ENCODE data around the gene CALHM6.

The CALHM6 gene

GRCh38 chr6:116452531-116452930, 8.6 kb upstream of the CALHM6 start:
- Histone ChIP-seq H3K9me3 (ENCODE audit: severe bottlenecking) (no peaks in the 10 kb centered on the region), H3K27ac (ENCODE audit: poor library complexity, severe bottlenecking) (no peak overlapping the region), H3K27me3 (ENCODE audit: insufficient read depth, poor library complexity, severe bottlenecking) (no peaks in the 10 kb centered on the region), H3K4me1 (ENCODE audit: insufficient read depth, poor library complexity, severe bottlenecking) (peaks cover 21% of the 10 kb centered on the region), H3K36me3 (ENCODE audit: low read depth) (no peaks in the 10 kb centered on the region), H3K4me3 (ENCODE audit: severe bottlenecking) (no peak overlapping the region)
- DNase-seq (ENCODE audit: low spot score) (no peak), ATAC-seq (ENCODE audit: low read depth) (no peak)
- no peak for TF ChIP-seq CTCF (IDR thresholded peaks at IDR 0.05; ENCODE audit: poor library complexity, severe bottlenecking)

GRCh38 chr6:116456106-116456505, 5.1 kb upstream of the CALHM6 start:
- no peaks in the 10 kb centered on the region for H3K36me3 ChIP-seq (ENCODE audit: low read depth)
- H3K9me3 ChIP-seq (ENCODE audit: severe bottlenecking) = no peaks in the 10 kb centered on the region
- DNase-seq (ENCODE audit: low spot score) (no peak), ATAC-seq (ENCODE audit: low read depth) (no peak)
- H3K27ac ChIP-seq (ENCODE audit: poor library complexity, severe bottlenecking) = no peak overlapping the region
- no peak for TF ChIP-seq CTCF (IDR thresholded peaks at IDR 0.05; ENCODE audit: poor library complexity, severe bottlenecking)
- peaks cover 5% of the 10 kb centered on the region for H3K4me1 ChIP-seq (ENCODE audit: insufficient read depth, poor library complexity, severe bottlenecking)
- H3K27me3 ChIP-seq (ENCODE audit: insufficient read depth, poor library complexity, severe bottlenecking) = no peaks in the 10 kb centered on the region
- no peak overlapping the region for H3K4me3 ChIP-seq (ENCODE audit: severe bottlenecking)

GRCh38 chr6:116456927-116457326, 4.2 kb upstream of the CALHM6 start:
- no peak overlapping the region for H3K4me3 ChIP-seq (ENCODE audit: severe bottlenecking)
- ATAC-seq (ENCODE audit: low read depth) (no peak), DNase-seq (ENCODE audit: low spot score) (no peak)
- no peaks in the 10 kb centered on the region for H3K27me3 ChIP-seq (ENCODE audit: insufficient read depth, poor library complexity, severe bottlenecking)
- TF ChIP-seq CTCF (IDR thresholded peaks at IDR 0.05; ENCODE audit: poor library complexity, severe bottlenecking) = no peak
- H3K4me1 ChIP-seq (ENCODE audit: insufficient read depth, poor library complexity, severe bottlenecking) = peaks cover 2% of the 10 kb centered on the region
- no peaks in the 10 kb centered on the region for H3K36me3 ChIP-seq (ENCODE audit: low read depth)
- H3K27ac ChIP-seq (ENCODE audit: poor library complexity, severe bottlenecking) = no peak overlapping the region
- H3K9me3 ChIP-seq (ENCODE audit: severe bottlenecking) = no peaks in the 10 kb centered on the region

- no peak for TF ChIP-seq CTCF (IDR thresholded peaks at IDR 0.05; ENCODE audit: poor library complexity, severe bottlenecking)
- H3K4me1 ChIP-seq (ENCODE audit: insufficient read depth, poor library complexity, severe bottlenecking) = peaks cover 2% of the 10 kb centered on the region
- no peaks in the 10 kb centered on the region for H3K9me3 ChIP-seq (ENCODE audit: severe bottlenecking)
- no peak for ATAC-seq (ENCODE audit: low read depth)
- H3K27me3 ChIP-seq (ENCODE audit: insufficient read depth, poor library complexity, severe bottlenecking) = no peaks in the 10 kb centered on the region
- no peak overlapping the region for H3K4me3 ChIP-seq (ENCODE audit: severe bottlenecking)
- DNase-seq (ENCODE audit: low spot score) = no peak
- H3K27ac ChIP-seq (ENCODE audit: poor library complexity, severe bottlenecking) = no peak overlapping the region
- no peaks in the 10 kb centered on the region for H3K36me3 ChIP-seq (ENCODE audit: low read depth)
These were observed 2.9 kb upstream of the CALHM6 start for GRCh38 chr6:116458264-116458663.

GRCh38 chr6:116459927-116460326, 1.2 kb upstream of the CALHM6 start:
- DNase-seq (ENCODE audit: low spot score) = no peak
- Histone ChIP-seq H3K27ac (ENCODE audit: poor library complexity, severe bottlenecking) (no peak overlapping the region), H3K4me1 (ENCODE audit: insufficient read depth, poor library complexity, severe bottlenecking) (peaks cover 2% of the 10 kb centered on the region), H3K4me3 (ENCODE audit: severe bottlenecking) (no peak overlapping the region), H3K36me3 (ENCODE audit: low read depth) (no peaks in the 10 kb centered on the region), H3K27me3 (ENCODE audit: insufficient read depth, poor library complexity, severe bottlenecking) (no peaks in the 10 kb centered on the region), H3K9me3 (ENCODE audit: severe bottlenecking) (no peaks in the 10 kb centered on the region)
- no peak for ATAC-seq (ENCODE audit: low read depth)
- no peak for TF ChIP-seq CTCF (IDR thresholded peaks at IDR 0.05; ENCODE audit: poor library complexity, severe bottlenecking)
